ENCODE results near the gene DPP10.

DNA sequence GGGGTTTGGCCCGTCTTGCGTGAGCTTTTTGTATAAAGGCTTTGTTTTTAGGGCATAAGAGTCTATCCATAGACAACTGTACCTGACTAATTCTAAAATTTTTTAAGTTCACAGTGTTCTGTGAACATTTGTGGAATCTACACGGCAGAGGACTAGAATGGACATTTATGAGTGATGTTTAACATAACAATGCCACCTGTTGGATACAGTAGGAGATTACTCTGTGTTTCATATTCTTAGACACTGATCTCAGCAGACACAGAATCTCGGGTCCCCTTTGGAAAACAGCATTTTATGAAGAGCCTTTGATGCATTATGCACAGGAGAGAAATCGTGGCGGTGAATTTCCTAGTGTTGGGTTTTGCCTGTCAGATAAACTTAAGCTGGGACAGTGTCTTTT is 752.2 kb downstream of the DPP10 start:
- TF ChIP-seq, protein P1, sequence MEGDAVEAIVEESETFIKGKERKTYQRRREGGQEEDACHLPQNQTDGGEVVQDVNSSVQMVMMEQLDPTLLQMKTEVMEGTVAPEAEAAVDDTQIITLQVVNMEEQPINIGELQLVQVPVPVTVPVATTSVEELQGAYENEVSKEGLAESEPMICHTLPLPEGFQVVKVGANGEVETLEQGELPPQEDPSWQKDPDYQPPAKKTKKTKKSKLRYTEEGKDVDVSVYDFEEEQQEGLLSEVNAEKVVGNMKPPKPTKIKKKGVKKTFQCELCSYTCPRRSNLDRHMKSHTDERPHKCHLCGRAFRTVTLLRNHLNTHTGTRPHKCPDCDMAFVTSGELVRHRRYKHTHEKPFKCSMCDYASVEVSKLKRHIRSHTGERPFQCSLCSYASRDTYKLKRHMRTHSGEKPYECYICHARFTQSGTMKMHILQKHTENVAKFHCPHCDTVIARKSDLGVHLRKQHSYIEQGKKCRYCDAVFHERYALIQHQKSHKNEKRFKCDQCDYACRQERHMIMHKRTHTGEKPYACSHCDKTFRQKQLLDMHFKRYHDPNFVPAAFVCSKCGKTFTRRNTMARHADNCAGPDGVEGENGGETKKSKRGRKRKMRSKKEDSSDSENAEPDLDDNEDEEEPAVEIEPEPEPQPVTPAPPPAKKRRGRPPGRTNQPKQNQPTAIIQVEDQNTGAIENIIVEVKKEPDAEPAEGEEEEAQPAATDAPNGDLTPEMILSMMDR (IDR thresholded peaks at IDR 0.05; ENCODE audit: low read length) = no peak
- TF ChIP-seq EZH2 (IDR thresholded peaks at IDR 0.05; ENCODE audit: borderline replicate concordance, low read length) = no peak

Measured in OCI-LY1 (cell line).